Natural killer cell (primary cell): ENCODE measurements around the gene MMP11. TPM values are rescaled to one million over a fixed set of nuclear protein-coding genes. Genes with fewer than 3 reads are reported as not detected.

Experiments used
- ATAC-seq, 3 donors: fragments of 150-1000 bp in 2 of 3; fragments of 200-7000 bp in 1 of 3; cut with Tn5 transposase; 1 replicate in 1 of 3; 2 replicates in 2 of 3; pipeline ENCODE4 v1.10.0; 2021; ENCODE audit warnings: mild to moderate bottlenecking in 2 of 3, moderate library complexity in 2 of 3
- DNase-seq, 2 donors: peaks; one replicate each; pipeline versions ENCODE4 v3.0.0 to v3.0.0-alpha.2; 2013 to 2021; ENCODE audit warnings: mixed read lengths in 1 of 2
- H3K27ac ChIP-seq: one replicate; pipeline ENCODE4 v1.5.1; 2013; ENCODE audit warnings: mild to moderate bottlenecking, low read length
- H3K27me3 ChIP-seq: one replicate; pipeline ENCODE4 v1.6.1; 2013; ENCODE audit warnings: low read length; ENCODE audit not compliant: control insufficient read depth, insufficient read depth
- H3K36me3 ChIP-seq: one replicate; pipeline ENCODE4 v1.6.1; 2013; ENCODE audit warnings: low read length; ENCODE audit not compliant: control insufficient read depth, insufficient read depth
- H3K4me1 ChIP-seq: one replicate; pipeline ENCODE4 v1.6.1; 2013; ENCODE audit warnings: low read length; ENCODE audit not compliant: control insufficient read depth, insufficient read depth
- H3K4me3 ChIP-seq: one replicate; pipeline ENCODE4 v1.5.1; 2013; ENCODE audit warnings: low read length
- H3K9me3 ChIP-seq: one replicate; pipeline ENCODE4 v1.6.1; 2013; ENCODE audit warnings: low read length; ENCODE audit not compliant: control insufficient read depth, insufficient read depth
- H3K27ac Mint-ChIP-seq, 2 donors: one replicate each; pipeline ENCODE4 v1.8.0; 2022; ENCODE audit warnings: mild to moderate bottlenecking in 2 of 2, mixed read lengths in 2 of 2, moderate library complexity in 1 of 2
- H3K27me3 Mint-ChIP-seq, 2 donors: one replicate each; pipeline ENCODE4 v1.8.0; 2022; ENCODE audit warnings: low read depth in 2 of 2, mixed read lengths in 2 of 2
- H3K36me3 Mint-ChIP-seq: one replicate; pipeline ENCODE4 v1.8.0; 2022; ENCODE audit warnings: mixed read lengths
- H3K4me1 Mint-ChIP-seq, 2 donors: one replicate each; pipeline ENCODE4 v1.8.0; 2022; ENCODE audit warnings: mixed read lengths in 2 of 2
- H3K4me3 Mint-ChIP-seq: one replicate; pipeline ENCODE4 v1.8.0; 2022; ENCODE audit warnings: mild to moderate bottlenecking, moderate library complexity, mixed read lengths
- H3K9me3 Mint-ChIP-seq, 2 donors: one replicate each; pipeline ENCODE4 v1.8.0; 2022; ENCODE audit warnings: mixed read lengths in 2 of 2
- CTCF ChIP-seq: fragments of 200-600 bp; IDR thresholded peaks from one replicate; pipeline ENCODE4 v1.8.0; 2022; ENCODE audit warnings: antibody characterized with exemption
- WGBS: methylation state at CpG from one replicate; pipeline ENCODE4 v1.1.7; 2013; ENCODE audit warnings: missing lambda C conversion rate; ENCODE audit not compliant: insufficient coverage; 5-methylcytosine and 5-hydroxymethylcytosine counted together
- intact Hi-C: fragments of 100-400 bp; cut with micrococcal nuclease; formaldehyde crosslinking; loops from one replicate; pipeline ENCODE4 v1.14.2; 2022
- total RNA-seq, 4 donors: library from RNA; stranded (reverse); fragments of 120-200 nt in 1 of 4; gene quantifications; one replicate each; pipeline versions ENCODE4 v1.2.3 to v1.2.4, GENCODE V29; 2013 to 2022

MMP11 gene
- total RNA-seq, 3 donors from 2014 or later (not counting 1 experiment from before 2014, with no cell fraction given) = 0.71 to 1.7 (median 0.91) TPM

GRCh38 chr22:23832226-23833016 lies 59.8 kb downstream of the MMP11 start:
- H3K4me3 Mint-ChIP-seq = no peak overlapping the region
- H3K27me3 Mint-ChIP-seq = no peaks in the 10 kb centered on the region
- DNase-seq (no peak), ATAC-seq (no peak)
- H3K4me1 ChIP-seq = peaks cover 2% of the 10 kb centered on the region
- H3K36me3 ChIP-seq = peaks cover 55% of the 10 kb centered on the region
- no peaks in the 10 kb centered on the region for H3K9me3 Mint-ChIP-seq
- no peak for TF ChIP-seq CTCF
- intact Hi-C loops = no loop called here
- WGBS = 93% methylated on average over 11 of the region's 11 CpGs
- H3K27ac Mint-ChIP-seq = no peak overlapping the region
- H3K4me1 Mint-ChIP-seq = peaks cover 10 to 14% of the 10 kb centered on the region in 2 donors
- no peaks in the 10 kb centered on the region for H3K9me3 ChIP-seq
- no peak overlapping the region for H3K4me3 ChIP-seq
- H3K36me3 Mint-ChIP-seq = no peaks in the 10 kb centered on the region
- H3K27ac ChIP-seq = no peak overlapping the region
- no peaks in the 10 kb centered on the region for H3K27me3 ChIP-seq

GRCh38 chr22:23833017-23833751 lies 60.5 kb downstream of the MMP11 start:
- TF ChIP-seq CTCF = no peak
- ATAC-seq (no peak), DNase-seq (no peak)
- H3K9me3 Mint-ChIP-seq = no peaks in the 10 kb centered on the region
- H3K4me3 Mint-ChIP-seq = no peak overlapping the region
- Histone ChIP-seq H3K27me3 (no peaks in the 10 kb centered on the region), H3K4me1 (peaks cover 10% of the 10 kb centered on the region), H3K9me3 (no peaks in the 10 kb centered on the region), H3K27ac (no peak overlapping the region), H3K4me3 (no peak overlapping the region), H3K36me3 (peaks cover 52% of the 10 kb centered on the region)
- H3K4me1 Mint-ChIP-seq = peaks cover 15 to 18% of the 10 kb centered on the region in 2 donors
- WGBS = 95% methylated on average over 16 of the region's 16 CpGs
- H3K36me3 Mint-ChIP-seq = no peaks in the 10 kb centered on the region
- no peaks in the 10 kb centered on the region for H3K27me3 Mint-ChIP-seq
- intact Hi-C loops = no loop called here
- H3K27ac Mint-ChIP-seq = no peak overlapping the region

Other genes starting within 250 kb of the MMP11 start
- not detected for gene IGLL1, start 192.6 kb upstream of the MMP11 start, total RNA-seq
- gene DRICH1, start 140.5 kb upstream of the MMP11 start, total RNA-seq = 1 to 10 TPM; 2.3 to 3.2 (median 3.1) TPM
- 10 to 100 TPM; 11.6 to 14.5 (median 12.7) TPM for gene RGL4, start 81.8 kb upstream of the MMP11 start, total RNA-seq
- gene ZNF70, start 21.7 kb upstream of the MMP11 start, total RNA-seq = 1 to 10 TPM; 7.4 to 9.1 (median 7.7) TPM
- not detected for gene VPREB3, start 18.4 kb upstream of the MMP11 start, total RNA-seq
- not detected for gene C22orf15, start 9.9 kb upstream of the MMP11 start, total RNA-seq
- gene CHCHD10, start 4.9 kb upstream of the MMP11 start, total RNA-seq = 10 to 100 TPM in 2 of 3 donors, 1 to 10 TPM in 1; 9.3 to 22.5 (median 13.8) TPM
- 10 to 100 TPM; 56.3 to 76.9 (median 69.8) TPM for gene SMARCB1, start 14.1 kb downstream of the MMP11 start, total RNA-seq
- 10 to 100 TPM in 1 of 3 donors, 1 to 10 TPM in 1, under 1 TPM in 1; 0.88 to 24.5 (median 1.3) TPM for gene DERL3, start 66.2 kb downstream of the MMP11 start, total RNA-seq
- 10 to 100 TPM in 2 of 3 donors, 1 to 10 TPM in 1; 9.2 to 14.1 (median 11.8) TPM for gene SLC2A11, start 85.0 kb downstream of the MMP11 start, total RNA-seq
- 100 to 1,000 TPM; 115 to 182 (median 133) TPM for gene MIF, start 121.5 kb downstream of the MMP11 start, total RNA-seq
- gene GSTT2B, start 188.3 kb downstream of the MMP11 start, total RNA-seq = not detected
- 1 to 10 TPM in 1 of 3 donors, not detected in 2; 5.0 TPM for gene DDTL, start 194.0 kb downstream of the MMP11 start, total RNA-seq
- 10 to 100 TPM; 60.2 to 64.3 (median 62.3) TPM for gene DDT, start 201.6 kb downstream of the MMP11 start, total RNA-seq
- gene GSTT2, start 207.3 kb downstream of the MMP11 start, total RNA-seq = not detected
- not detected for gene GSTT4, start 232.6 kb downstream of the MMP11 start, total RNA-seq
- 100 to 1,000 TPM; 130 to 182 (median 161) TPM for gene CABIN1, start 238.5 kb downstream of the MMP11 start, total RNA-seq